Spleen (tissue), 11 donors: ENCODE results near the gene NPSR1. TPM values are rescaled to one million over a fixed set of nuclear protein-coding genes. Genes with fewer than 3 reads are reported as not detected.

Experiments used
- DNase-seq: peaks from one replicate; pipeline ENCODE4 v3.0.0-alpha.2; 2020
- H3K27ac ChIP-seq, 8 donors: fragments of 200-600 bp; sonication (generic) in 7 of 8; 1 replicate in 4 of 8; 2 replicates in 4 of 8; pipeline versions ENCODE4 v1.5.0 to v1.8.0; 2016 to 2021; ENCODE audit warnings: inconsistent platforms in 4 of 8, mild to moderate bottlenecking in 4 of 8, moderate library complexity in 1 of 8
- H3K27me3 ChIP-seq, 7 donors: fragments of 200-600 bp; sonication (generic) in 6 of 7; replicated peaks in 1 of 7; 1 replicate in 4 of 7; 2 replicates in 3 of 7; pipeline versions ENCODE4 v1.5.0 to v1.8.0; 2016 to 2021; ENCODE audit warnings: inconsistent platforms in 3 of 7, mild to moderate bottlenecking in 1 of 7
- H3K36me3 ChIP-seq, 6 donors: fragments of 200-600 bp; sonication (generic) in 5 of 6; 1 replicate in 4 of 6; 2 replicates in 2 of 6; pipeline versions ENCODE4 v1.5.0 to v1.8.0; 2016 to 2021; ENCODE audit warnings: inconsistent platforms in 2 of 6
- H3K4me1 ChIP-seq, 6 donors: fragments of 200-600 bp; sonication (generic) in 5 of 6; 1 replicate in 3 of 6; 2 replicates in 3 of 6; pipeline versions ENCODE4 v1.5.0 to v1.8.0; 2016 to 2021; ENCODE audit warnings: inconsistent platforms in 3 of 6
- H3K4me3 ChIP-seq, 8 donors: fragments of 200-600 bp; sonication (generic) in 7 of 8; 1 replicate in 4 of 8; 2 replicates in 4 of 8; pipeline versions ENCODE4 v1.5.0 to v1.8.0; 2016 to 2021; ENCODE audit warnings: inconsistent platforms in 4 of 8, mild to moderate bottlenecking in 4 of 8, moderate library complexity in 2 of 8
- H3K9me3 ChIP-seq, 8 donors: fragments of 200-600 bp; sonication (generic) in 7 of 8; 1 replicate in 4 of 8; 2 replicates in 4 of 8; pipeline versions ENCODE4 v1.5.0 to v1.8.0; 2016 to 2021; ENCODE audit warnings: inconsistent platforms in 4 of 8
- CTCF ChIP-seq, 11 experiments: fragments of 200-600 bp in 7 of 11; fragments of 450-650 bp in 4 of 11; sonication (generic) in 4 of 11; IDR thresholded peaks in 8 of 11; conservative IDR thresholded peaks in 3 of 11; 1 replicate in 7 of 11; 2 replicates in 4 of 11; pipeline versions ENCODE4 v1.4.0 to v1.8.0; 2016 to 2021; ENCODE audit warnings: antibody characterized with exemption in 11 of 11, inconsistent platforms in 4 of 11, mild to moderate bottlenecking in 1 of 11
- POLR2A ChIP-seq, 3 donors: fragments of 450-650 bp; IDR thresholded peaks; one replicate each; pipeline ENCODE4 v1.5.1; 2017; ENCODE audit warnings: antibody characterized with exemption in 3 of 3, mild to moderate bottlenecking in 1 of 3
- POLR2AphosphoS5 ChIP-seq, 3 donors: sonication (generic); formaldehyde crosslinking; IDR thresholded peaks; one replicate each; pipeline ENCODE4 v1.5.1; 2017; ENCODE audit warnings: antibody characterized with exemption in 3 of 3
- WGBS, 5 donors: extraction: QIAGEN DNeasy Blood & Tissue Kit in 3 of 5; methylation state at CpG; one replicate each; pipeline versions ENCODE4 v1.1.5 to v1.1.7; 2013 to 2018; 5-methylcytosine and 5-hydroxymethylcytosine counted together
- intact Hi-C: fragments of 100-400 bp; cut with DNase I; formaldehyde crosslinking; loops from one replicate; pipeline ENCODE4 v1.15.0; 2023; ENCODE audit warnings: low total_unique reads
- polyA plus RNA-seq, 3 donors: library from polyadenylated mRNA; stranded (reverse); fragments of 200-250 nt; gene quantifications; one replicate each; pipeline ENCODE4 v1.2.1, GENCODE V29; 2013
- total RNA-seq, 7 donors: library from RNA; depleted of rRNA in 3 of 7; stranded (reverse); fragments of >200 nt in 3 of 7; fragmentation: NEBNext Ultra II Directional in 4 of 7; extraction: Animal tissue kit (Norgen Biotek cat#: 25700) in 4 of 7; gene quantifications; one replicate each; pipeline versions ENCODE4 v1.1.0 to v1.2.1, GENCODE V29; 2016 to 2021
- donor health status: healthy with polysubstance abuse.
- donor health status: DM: no; HTN: no; CAD: no; lungs with moderate emphysema.
- donor health status: DM: no; HTN: no; CAD: no.
- donor health status: Bipolar disorder and iron deficiency.
- donor health status: healthy.
- donor health status: DM: no; HTN: no; CAD: no.
- donor health status: DM: yes; HTN: yes; CAD: no.

The NPSR1 gene
- total and polyA plus RNA-seq, 10 donors = not detected

DNA sequence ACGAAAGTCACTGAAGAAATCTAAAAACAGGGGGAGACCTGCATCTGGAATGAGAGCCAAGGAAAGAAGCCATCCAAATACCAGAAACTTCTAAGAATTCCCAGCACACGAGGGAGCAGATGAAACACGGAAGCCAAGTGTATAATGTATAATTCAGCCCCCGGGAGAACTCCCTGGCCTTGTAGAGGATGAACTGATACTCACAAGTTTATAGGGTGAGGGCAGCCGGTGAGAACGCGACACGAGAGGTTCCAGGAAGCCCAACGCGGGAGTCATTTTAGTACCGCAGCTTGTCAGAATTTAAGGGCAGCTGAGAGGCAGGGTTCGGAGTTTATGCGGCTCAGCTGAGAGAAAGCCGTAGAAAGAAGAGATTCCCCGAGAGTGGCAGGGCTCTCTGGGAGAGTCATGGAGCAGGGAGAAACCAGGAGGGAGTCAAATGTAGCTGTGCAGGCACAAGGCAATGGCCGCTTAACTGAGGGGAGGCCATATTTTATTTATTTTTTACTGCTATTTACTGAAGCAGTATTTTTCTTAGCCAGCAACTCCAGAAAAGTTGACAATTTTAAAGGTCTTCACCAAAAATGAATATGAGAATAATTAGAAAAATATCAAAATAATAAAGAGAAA, 164.0 kb downstream of the NPSR1 start:
- intact Hi-C loops = loop anchor here (5.0 to 10.0 kb wide), 2 partner anchors 213 to 715 kb away; partner anchors contain the start of gene DPY19L1
- 76 to 86% (median 84%) methylated on average over 16 of the region's 16 CpGs for WGBS, 5 donors

GRCh38 chr7:34823650-34824258, 165.7 kb downstream of the NPSR1 start:
- intact Hi-C loops = loop anchor here (5.0 to 10.0 kb wide), 2 partner anchors 211 to 714 kb away; partner anchors contain the start of gene DPY19L1
- no peak for TF ChIP-seq POLR2AphosphoS5 (IDR thresholded peaks at IDR 0.05)
- TF ChIP-seq POLR2A (IDR thresholded peaks at IDR 0.05) = no peak
- peak; percentile 44 to 84 (median 67) for TF ChIP-seq CTCF (IDR thresholded peaks at IDR 0.05 in 8 of 11, conservative IDR thresholded peaks at IDR 0.05 in 3 of 11)
- H3K27me3 ChIP-seq = no peaks in the 10 kb centered on the region
- no peak overlapping the region for H3K4me3 ChIP-seq
- no peaks in the 10 kb centered on the region for H3K36me3 ChIP-seq
- DNase-seq = no peak
- no peaks in the 10 kb centered on the region for H3K4me1 ChIP-seq
- no peak overlapping the region for H3K27ac ChIP-seq
- H3K9me3 ChIP-seq = no peaks in the 10 kb centered on the region
- WGBS, 5 donors = 58 to 65% (median 60%) methylated on average over 7 of the region's 7 CpGs

More for the DNA sequence above, 164.0 kb downstream of the NPSR1 start:
- H3K4me1 ChIP-seq = no peaks in the 10 kb centered on the region
- no peaks in the 10 kb centered on the region for H3K9me3 ChIP-seq
- H3K4me3 ChIP-seq = no peak overlapping the region
- DNase-seq = no peak
- no peak overlapping the region for H3K27ac ChIP-seq
- no peaks in the 10 kb centered on the region for H3K27me3 ChIP-seq
- TF ChIP-seq POLR2AphosphoS5 (IDR thresholded peaks at IDR 0.05) = no peak
- no peak for TF ChIP-seq CTCF (IDR thresholded peaks at IDR 0.05 in 8 of 11, conservative IDR thresholded peaks at IDR 0.05 in 3 of 11)
- no peak for TF ChIP-seq POLR2A (IDR thresholded peaks at IDR 0.05)
- H3K36me3 ChIP-seq = no peaks in the 10 kb centered on the region

- no peak overlapping the region for H3K4me3 ChIP-seq
- 86 to 97% (median 93%) methylated on average over 2 of the region's 2 CpGs for WGBS, 5 donors
- no peak overlapping the region for H3K27ac ChIP-seq
- intact Hi-C loops = loop anchor here (10.0 kb wide), 1 partner anchor 210 kb away; the partner anchor contains the start of gene DPY19L1
- H3K4me1 ChIP-seq = no peaks in the 10 kb centered on the region
- no peak for TF ChIP-seq CTCF (IDR thresholded peaks at IDR 0.05 in 8 of 11, conservative IDR thresholded peaks at IDR 0.05 in 3 of 11)
- no peak for TF ChIP-seq POLR2AphosphoS5 (IDR thresholded peaks at IDR 0.05)
- no peak for TF ChIP-seq POLR2A (IDR thresholded peaks at IDR 0.05)
- no peaks in the 10 kb centered on the region for H3K36me3 ChIP-seq
- no peaks in the 10 kb centered on the region for H3K27me3 ChIP-seq
- H3K9me3 ChIP-seq = no peaks in the 10 kb centered on the region
- DNase-seq = no peak
Measured at GRCh38 chr7:34825221-34825620, 167.2 kb downstream of the NPSR1 start.

DNA sequence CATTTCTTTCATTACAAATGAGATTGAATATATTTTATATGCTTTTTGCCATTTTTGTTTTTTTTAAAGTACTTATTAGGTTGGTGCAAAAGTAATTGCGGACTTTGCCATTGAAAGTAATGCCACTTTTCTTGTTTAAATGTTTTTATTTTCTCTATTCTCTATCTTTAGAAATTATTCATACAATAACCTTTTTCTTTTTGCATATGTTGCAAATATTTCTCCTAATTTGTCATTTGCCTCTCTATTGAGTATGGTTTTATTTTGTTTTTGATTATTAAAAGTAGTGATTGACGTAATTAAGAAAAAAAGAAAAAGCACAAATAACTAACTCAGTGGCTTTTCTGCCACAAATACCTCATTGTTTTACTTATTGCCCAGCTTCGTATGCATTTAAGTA, 172.4 kb downstream of the NPSR1 start:
- DNase-seq = no peak
- no peaks in the 10 kb centered on the region for H3K9me3 ChIP-seq
- H3K27ac ChIP-seq = no peak overlapping the region
- no peaks in the 10 kb centered on the region for H3K36me3 ChIP-seq
- intact Hi-C loops = no loop called here
- TF ChIP-seq POLR2A (IDR thresholded peaks at IDR 0.05) (no peak), CTCF (IDR thresholded peaks at IDR 0.05 in 8 of 11, conservative IDR thresholded peaks at IDR 0.05 in 3 of 11) (no peak), POLR2AphosphoS5 (IDR thresholded peaks at IDR 0.05) (no peak)
- WGBS, 5 donors = 74 to 97% (median 85%) methylated on average over 3 of the region's 3 CpGs
- H3K4me3 ChIP-seq = no peak overlapping the region
- H3K4me1 ChIP-seq = no peaks in the 10 kb centered on the region
- H3K27me3 ChIP-seq = no peaks in the 10 kb centered on the region
